GM12878 (cell line): ENCODE data around the gene MAPRE3. TPM values are rescaled to one million over a fixed set of nuclear protein-coding genes. Genes with fewer than 3 reads are reported as not detected.

Experiments
- ATAC-seq: fragments of 200-7000 bp; cut with Tn5 transposase; 3 replicates; pipeline ENCODE4 v1.9.1; 2020; ENCODE audit warnings: mild to moderate bottlenecking, moderate library complexity
- BruUV-seq: library from RNA; stranded (reverse); fragments of 400-500 nt; replicated peaks from 2 replicates; lab custom pipeline; 2021; lab: Mats Ljungman, UMichigan
- CTCF ChIA-PET: fragments of 300-600 bp; sonication (Branson Sonifier 250); formaldehyde crosslinking; extraction: SDS; loops from one replicate; lab custom pipeline; 2021; ENCODE audit warnings: inconsistent platforms; lab: Yijun Ruan, JAX
- POLR2A ChIA-PET: fragments of 350-600 bp; formaldehyde crosslinking; extraction: SDS; loops from one replicate; lab custom pipeline; 2021; ENCODE audit warnings: inconsistent platforms; lab: Charles Lee
- RAD21 ChIA-PET: fragments of 300-600 bp; sonication (Branson Sonifier 250); formaldehyde crosslinking; loops from one replicate; lab custom pipeline; 2023; ENCODE audit warnings: antibody characterized with exemption; ENCODE audit not compliant: unreplicated experiment; lab: Charles Lee
- SMC1A ChIA-PET: fragments of 300-600 bp; sonication (Branson Sonifier 250); formaldehyde crosslinking; loops from one replicate; lab custom pipeline; 2023; ENCODE audit not compliant: unreplicated experiment, uncharacterized antibody; lab: Charles Lee
- DNase-seq: peaks from one replicate; pipeline ENCODE4 v3.0.0-alpha.2; 2011; ENCODE audit warnings: low read depth, low spot score
- FAIRE-seq: peaks from 3 replicates; lab custom pipeline; 2011; peaks lifted over from hg19 to GRCh38; lab: Jason Lieb, UNC
- H2AFZ ChIP-seq: 2 replicates; pipeline ENCODE4 v1.6.0; 2011; ENCODE audit warnings: low read depth, low read length, control low read depth; ENCODE audit not compliant: control insufficient read depth
- H3K27ac ChIP-seq: 2 replicates; pipeline ENCODE4 v1.5.1; 2011; ENCODE audit warnings: control low read depth; ENCODE audit not compliant: control insufficient read depth, insufficient read depth
- H3K27me3 ChIP-seq, 2 experiments: replicated peaks in 1 of 2; 2 replicates each; pipeline versions ENCODE4 v1.6.0 to v1.6.1; 2011; ENCODE audit warnings: low read length in 1 of 2; ENCODE audit not compliant: control insufficient read depth in 2 of 2, insufficient read depth in 2 of 2
- H3K36me3 ChIP-seq, 2 experiments: 2 replicates each; pipeline ENCODE4 v1.5.1; 2011; ENCODE audit warnings: low read length in 1 of 2; ENCODE audit not compliant: control insufficient read depth in 2 of 2, insufficient read depth in 2 of 2
- H3K4me1 ChIP-seq: 2 replicates; pipeline ENCODE4 v1.6.1; 2011; ENCODE audit warnings: mild to moderate bottlenecking, low read length, moderate library complexity, mixed read lengths; ENCODE audit not compliant: control insufficient read depth, insufficient read depth
- H3K4me2 ChIP-seq: 2 replicates; pipeline ENCODE4 v1.6.0; 2011; ENCODE audit warnings: control low read depth; ENCODE audit not compliant: control insufficient read depth, insufficient read depth
- H3K4me3 ChIP-seq: fragments of 200-600 bp; sonication (generic); 2 replicates; pipeline ENCODE4 v1.5.1; 2016
- H3K79me2 ChIP-seq: 2 replicates; pipeline ENCODE4 v1.6.0; 2011; ENCODE audit warnings: low read length; ENCODE audit not compliant: control insufficient read depth, insufficient read depth
- H3K9ac ChIP-seq: 2 replicates; pipeline ENCODE4 v1.8.0; 2011; ENCODE audit warnings: low read length, control low read depth, mixed read lengths; ENCODE audit not compliant: control insufficient read depth, insufficient read depth
- H3K9me3 ChIP-seq: replicated peaks from 3 replicates; pipeline ENCODE4 v1.5.1; 2011; ENCODE audit warnings: mild to moderate bottlenecking, low read length; ENCODE audit not compliant: control insufficient read depth, insufficient read depth
- H4K20me1 ChIP-seq: 2 replicates; pipeline ENCODE4 v1.6.0; 2011; ENCODE audit not compliant: control insufficient read depth, insufficient read depth
- CHD4 ChIP-seq: fragments of 200-600 bp; sonication (generic); IDR thresholded peaks from 2 replicates; pipeline ENCODE4 v1.6.1; 2016; ENCODE audit warnings: mild to moderate bottlenecking
- ELK1 ChIP-seq: IDR thresholded peaks from 2 replicates; pipeline ENCODE4 v1.6.1; 2012; ENCODE audit warnings: low read depth, low read length, improper control_type of control experiment
- ETV6 ChIP-seq, 2 experiments: fragments of 450-650 bp in 1 of 2; IDR thresholded peaks in 1 of 2; conservative IDR thresholded peaks in 1 of 2; 2 replicates each; pipeline ENCODE4 v1.6.1; 2014; ENCODE audit warnings: antibody characterized with exemption in 1 of 2, borderline replicate concordance in 1 of 2, low read depth in 1 of 2, mild to moderate bottlenecking in 1 of 2, moderate library complexity in 1 of 2
- FOXK2 ChIP-seq: fragments of 450-650 bp; IDR thresholded peaks from 2 replicates; pipeline ENCODE4 v1.6.1; 2017; ENCODE audit warnings: mild to moderate bottlenecking, moderate library complexity
- IKZF1 ChIP-seq: fragments of 450-650 bp; conservative IDR thresholded peaks from 2 replicates; pipeline ENCODE4 v1.6.1; 2017; ENCODE audit warnings: antibody characterized with exemption, mild to moderate bottlenecking
- NFIC ChIP-seq: IDR thresholded peaks from 2 replicates; pipeline ENCODE4 v1.6.1; 2012; ENCODE audit warnings: low read depth, mild to moderate bottlenecking, inconsistent platforms, low read length, moderate library complexity
- NFXL1 ChIP-seq: fragments of 450-650 bp; IDR thresholded peaks from 2 replicates; pipeline ENCODE4 v1.6.1; 2017; ENCODE audit warnings: antibody characterized with exemption, mild to moderate bottlenecking, borderline replicate concordance
- NRF1 ChIP-seq: conservative IDR thresholded peaks from 2 replicates; pipeline ENCODE4 v1.6.1; 2011; ENCODE audit warnings: mild to moderate bottlenecking, low read depth, low read length, improper control_type of control experiment
- PML ChIP-seq: IDR thresholded peaks from 2 replicates; pipeline ENCODE4 v1.6.1; 2012; ENCODE audit warnings: low read length, inconsistent platforms
- RELA ChIP-seq: fragments of 450-650 bp; IDR thresholded peaks from 2 replicates; pipeline ENCODE4 v1.8.0; 2014; ENCODE audit warnings: borderline replicate concordance; ENCODE audit not compliant: partially characterized antibody
- SIN3A ChIP-seq: IDR thresholded peaks from 2 replicates; pipeline ENCODE4 v1.6.1; 2012; ENCODE audit warnings: low read depth, low read length, improper control_type of control experiment
- SMARCA5 ChIP-seq: fragments of 450-650 bp; IDR thresholded peaks from 2 replicates; pipeline ENCODE4 v1.6.1; 2017; ENCODE audit warnings: mild to moderate bottlenecking
- SUPT20H ChIP-seq: IDR thresholded peaks from 2 replicates; pipeline ENCODE4 v1.6.1; 2011; ENCODE audit warnings: low read depth, mild to moderate bottlenecking, low read length, moderate library complexity, borderline replicate concordance; ENCODE audit not compliant: control insufficient read depth
- WGBS: methylation state at CpG from one replicate; pipeline ENCODE4 v1.1.6; 2016; ENCODE audit warnings: low lambda C conversion rate; ENCODE audit not compliant: insufficient replicate concordance, insufficient coverage; ENCODE audit errors: missing lambda C conversion rate; 5-methylcytosine and 5-hydroxymethylcytosine counted together
- in situ Hi-C: fragments of 300-500 bp; cut with MboI; formaldehyde crosslinking; loops from 9 replicates; pipeline ENCODE4 v1.14.3; 2018; ENCODE audit warnings: mixed read lengths
- intact Hi-C: fragments of 100-400 bp; cut with micrococcal nuclease; formaldehyde crosslinking; loops from one replicate; pipeline ENCODE4 v1.14.2; 2022; ENCODE audit not compliant: unreplicated experiment
- polyA plus RNA-seq, 11 experiments: library from polyadenylated mRNA; depleted of rRNA in 4 of 11; unstranded in 6 of 11; stranded (reverse) in 5 of 11; fragments of >200 nt; fragmentation: Nextera tagmentation in 4 of 11; fragmentation: Illumina TruSeq in 1 of 11; extraction: Ambion mirVana in 4 of 11; extraction: Trizol in 1 of 11; gene quantifications; 1 replicate in 1 of 11; 2 replicates in 10 of 11; pipeline versions ENCODE4 v1.2.1 to v1.2.3, GENCODE V29; 2011 to 2016; ENCODE audit warnings: inconsistent platforms in 2 of 11, missing spikeins in 2 of 11, low read depth in 1 of 11
- total RNA-seq, 4 experiments: library from RNA; depleted of rRNA in 3 of 4; stranded (reverse); fragments of >200 nt in 3 of 4; fragmentation: Illumina TruSeq in 1 of 4; extraction: Trizol in 1 of 4; gene quantifications; 2 replicates each; pipeline versions ENCODE4 v1.2.1 to v1.2.3, GENCODE V29; 2013 to 2021
- TF ChIP-seq, protein P1 (sequence below): IDR thresholded peaks from 2 replicates; pipeline ENCODE4 v1.6.1; 2011; ENCODE audit warnings: low read depth, low read length, improper control_type of control experiment, borderline replicate concordance
- TF ChIP-seq, protein P2 (sequence below): fragments of 450-650 bp; IDR thresholded peaks from 2 replicates; pipeline ENCODE4 v1.6.1; 2017; ENCODE audit warnings: antibody characterized with exemption, mild to moderate bottlenecking, moderate library complexity
- TF ChIP-seq, protein P3 (sequence below): fragments of 450-650 bp; IDR thresholded peaks from 2 replicates; pipeline ENCODE4 v1.6.1; 2017; ENCODE audit warnings: borderline replicate concordance

The MAPRE3 gene
- total and polyA plus RNA-seq, 10 of the 15 experiments (the other 5 are each of a cell fraction or from before 2014, with no cell fraction given) = 0.03 to 1.3 (median 0.73) TPM; not detected in 1

DNA sequence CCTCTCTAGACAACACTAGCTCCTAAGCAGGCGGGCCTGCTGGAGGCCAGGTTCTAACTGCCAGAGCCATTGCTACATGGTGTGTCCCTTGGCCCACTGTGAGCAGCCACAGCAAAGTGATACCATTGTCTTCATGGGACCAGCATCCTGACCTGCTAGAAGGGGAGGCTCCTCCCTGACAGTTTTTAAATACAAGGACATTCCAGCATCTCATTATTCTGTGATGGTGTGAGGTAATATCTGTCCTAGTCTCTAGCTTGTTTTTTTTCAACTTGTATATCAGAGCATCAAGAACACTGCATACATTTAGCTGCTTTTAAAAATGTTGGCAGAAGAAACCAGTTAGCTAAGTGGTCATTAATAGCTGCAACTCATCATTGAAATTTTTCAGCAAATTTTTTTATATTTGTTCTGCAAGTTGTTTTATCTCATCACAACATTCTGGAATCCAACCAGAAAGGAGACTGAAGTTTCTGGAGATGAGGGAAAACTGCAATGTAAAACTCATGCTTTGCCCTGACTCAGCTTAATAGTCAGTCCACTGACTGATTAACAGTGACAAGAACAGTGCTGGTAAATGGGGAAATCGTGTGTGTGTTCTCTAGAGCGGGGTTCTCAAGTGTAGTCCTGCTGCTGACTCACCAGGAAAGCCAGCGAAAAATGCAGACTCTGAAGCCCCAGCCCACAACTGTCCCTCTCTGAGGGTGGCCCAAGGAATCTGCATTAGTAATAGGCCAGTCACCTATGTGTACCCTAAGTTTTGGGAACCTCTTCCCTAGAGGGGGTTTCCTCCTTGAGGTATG lies 17.8 kb downstream of the MAPRE3 start (continued):
- TF ChIP-seq SIN3A = no peak
- TF ChIP-seq, protein P1, sequence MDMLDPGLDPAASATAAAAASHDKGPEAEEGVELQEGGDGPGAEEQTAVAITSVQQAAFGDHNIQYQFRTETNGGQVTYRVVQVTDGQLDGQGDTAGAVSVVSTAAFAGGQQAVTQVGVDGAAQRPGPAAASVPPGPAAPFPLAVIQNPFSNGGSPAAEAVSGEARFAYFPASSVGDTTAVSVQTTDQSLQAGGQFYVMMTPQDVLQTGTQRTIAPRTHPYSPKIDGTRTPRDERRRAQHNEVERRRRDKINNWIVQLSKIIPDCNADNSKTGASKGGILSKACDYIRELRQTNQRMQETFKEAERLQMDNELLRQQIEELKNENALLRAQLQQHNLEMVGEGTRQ = no peak
- no peak for TF ChIP-seq NFIC
- no peak for TF ChIP-seq CHD4
- TF ChIP-seq, protein P2, sequence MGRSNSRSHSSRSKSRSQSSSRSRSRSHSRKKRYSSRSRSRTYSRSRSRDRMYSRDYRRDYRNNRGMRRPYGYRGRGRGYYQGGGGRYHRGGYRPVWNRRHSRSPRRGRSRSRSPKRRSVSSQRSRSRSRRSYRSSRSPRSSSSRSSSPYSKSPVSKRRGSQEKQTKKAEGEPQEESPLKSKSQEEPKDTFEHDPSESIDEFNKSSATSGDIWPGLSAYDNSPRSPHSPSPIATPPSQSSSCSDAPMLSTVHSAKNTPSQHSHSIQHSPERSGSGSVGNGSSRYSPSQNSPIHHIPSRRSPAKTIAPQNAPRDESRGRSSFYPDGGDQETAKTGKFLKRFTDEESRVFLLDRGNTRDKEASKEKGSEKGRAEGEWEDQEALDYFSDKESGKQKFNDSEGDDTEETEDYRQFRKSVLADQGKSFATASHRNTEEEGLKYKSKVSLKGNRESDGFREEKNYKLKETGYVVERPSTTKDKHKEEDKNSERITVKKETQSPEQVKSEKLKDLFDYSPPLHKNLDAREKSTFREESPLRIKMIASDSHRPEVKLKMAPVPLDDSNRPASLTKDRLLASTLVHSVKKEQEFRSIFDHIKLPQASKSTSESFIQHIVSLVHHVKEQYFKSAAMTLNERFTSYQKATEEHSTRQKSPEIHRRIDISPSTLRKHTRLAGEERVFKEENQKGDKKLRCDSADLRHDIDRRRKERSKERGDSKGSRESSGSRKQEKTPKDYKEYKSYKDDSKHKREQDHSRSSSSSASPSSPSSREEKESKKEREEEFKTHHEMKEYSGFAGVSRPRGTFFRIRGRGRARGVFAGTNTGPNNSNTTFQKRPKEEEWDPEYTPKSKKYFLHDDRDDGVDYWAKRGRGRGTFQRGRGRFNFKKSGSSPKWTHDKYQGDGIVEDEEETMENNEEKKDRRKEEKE = no peak
- no peak for TF ChIP-seq PML
- TF ChIP-seq RELA = no peak
- no peak for TF ChIP-seq NFXL1

DNA sequence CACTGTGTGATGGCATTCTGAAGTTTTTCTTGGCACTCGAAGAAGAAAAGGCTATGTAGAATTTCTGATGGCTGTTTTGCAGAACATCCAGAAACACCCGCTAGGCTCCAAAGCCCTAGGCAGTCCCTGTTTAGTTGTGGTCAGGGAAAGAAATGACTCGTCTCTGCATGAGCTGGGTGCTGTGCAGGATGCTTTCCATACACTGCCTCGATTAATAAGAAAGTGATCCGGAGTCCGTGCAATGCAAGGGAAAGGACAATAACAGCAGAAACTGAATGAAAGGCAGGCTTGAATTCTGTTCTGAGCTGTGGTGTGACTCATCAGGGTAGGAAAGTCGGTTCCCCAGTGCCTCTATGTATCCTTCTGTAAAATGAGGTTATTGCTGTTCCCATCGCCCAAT lies 18.7 kb downstream of the MAPRE3 start:
- in situ Hi-C loops = no loop called here
- intact Hi-C loops = no loop called here
- Histone ChIP-seq H3K27me3 (peaks cover 5% of the 10 kb centered on the region in 2 experiments), H3K4me2 (no peak overlapping the region), H3K9me3 (no peaks in the 10 kb centered on the region), H3K4me1 (no peaks in the 10 kb centered on the region), H3K4me3 (no peak overlapping the region), H3K9ac (no peak overlapping the region)
- CTCF ChIA-PET = interaction anchor here (0.7 kb wide), 1 partner anchor 145 kb away, joined by 3 read pairs; no protein-coding TSS in a partner anchor
- POLR2A ChIA-PET = no interaction called here
- FAIRE-seq = no peak
- BruUV-seq = no TSS peak
- RAD21 ChIA-PET = no interaction called here
- TF ChIP-seq ELK1 (no peak), SUPT20H (no peak), SMARCA5 (no peak), ETV6 (conservative IDR thresholded peaks at IDR 0.05 in 1 of 2, IDR thresholded peaks at IDR 0.05 in 1 of 2; ENCODE audit: borderline replicate concordance in 1 of 2, low read depth in 1 of 2) (no peak), IKZF1 (no peak), NRF1 (no peak), FOXK2 (no peak)
- TF ChIP-seq, protein P3, sequence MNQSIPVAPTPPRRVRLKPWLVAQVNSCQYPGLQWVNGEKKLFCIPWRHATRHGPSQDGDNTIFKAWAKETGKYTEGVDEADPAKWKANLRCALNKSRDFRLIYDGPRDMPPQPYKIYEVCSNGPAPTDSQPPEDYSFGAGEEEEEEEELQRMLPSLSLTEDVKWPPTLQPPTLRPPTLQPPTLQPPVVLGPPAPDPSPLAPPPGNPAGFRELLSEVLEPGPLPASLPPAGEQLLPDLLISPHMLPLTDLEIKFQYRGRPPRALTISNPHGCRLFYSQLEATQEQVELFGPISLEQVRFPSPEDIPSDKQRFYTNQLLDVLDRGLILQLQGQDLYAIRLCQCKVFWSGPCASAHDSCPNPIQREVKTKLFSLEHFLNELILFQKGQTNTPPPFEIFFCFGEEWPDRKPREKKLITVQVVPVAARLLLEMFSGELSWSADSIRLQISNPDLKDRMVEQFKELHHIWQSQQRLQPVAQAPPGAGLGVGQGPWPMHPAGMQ = no peak
- TF ChIP-seq, all 136 proteins: peak for 0
- no peak overlapping the region for H2AFZ ChIP-seq
- H4K20me1 ChIP-seq = no peaks in the 10 kb centered on the region
- 27% methylated on average over 8 of the region's 8 CpGs for WGBS
- no peaks in the 10 kb centered on the region for H3K36me3 ChIP-seq
- no peak overlapping the region for H3K27ac ChIP-seq
- ATAC-seq (no peak), DNase-seq (no peak)
- SMC1A ChIA-PET = no interaction called here
- H3K79me2 ChIP-seq = no peaks in the 10 kb centered on the region
